Stimulated activated CD8-positive, alpha-beta memory T cell treated with anti-CD3 and anti-CD28 coated beads, Interleukin-4, amount 100 ng/mL, for 1 hour (primary cell): ENCODE data around the gene ZNF669.
"Not testable (repeated sequence)": the region's sequence is repeated elsewhere in the genome, so short reads cannot be mapped to it uniquely, and the experiment has no call there.

ENCODE experiments used
- DNase-seq, 2 donors: peaks; one replicate each; pipeline ENCODE4 v3.0.0-alpha.2; 2020; ENCODE audit warnings: low read depth in 2 of 2, low spot score in 1 of 2

ZNF669 gene

GRCh38 chr1:247103859-247104591 lies at the start of gene ZNF669:
Gene ZNF669 (minus strand): TSS chr1:247104356. CDS start chr1:247104199, 157 bp downstream.
- peak; percentile 69 to 79 for DNase-seq

GRCh38 chr1:247147781-247148180 lies 43.6 kb upstream of the ZNF669 start:
- no peak for DNase-seq

GRCh38 chr1:247147120-247147519 lies 43.0 kb upstream of the ZNF669 start:
- not testable (repeated sequence) for DNase-seq

DNA sequence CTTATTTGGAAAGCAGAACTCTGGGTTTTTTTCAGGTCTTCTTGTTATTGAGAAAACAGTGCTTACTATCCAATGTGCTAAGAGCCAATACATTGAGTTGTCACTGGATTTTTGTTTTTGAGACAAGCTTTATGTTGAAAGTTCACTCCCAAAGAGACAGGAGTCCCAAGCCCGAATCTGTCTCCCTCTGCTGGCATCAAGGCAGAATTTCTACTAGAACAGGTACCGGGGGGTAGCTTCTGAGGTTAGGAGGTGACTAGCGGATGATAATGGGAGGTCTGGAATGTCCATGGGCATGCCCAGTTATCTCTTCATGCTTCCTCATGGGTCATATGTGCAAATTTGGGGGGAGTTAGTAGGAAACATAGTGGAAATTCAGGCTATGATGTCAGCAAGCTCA lies 42.5 kb upstream of the ZNF669 start:
- DNase-seq = no peak

DNA sequence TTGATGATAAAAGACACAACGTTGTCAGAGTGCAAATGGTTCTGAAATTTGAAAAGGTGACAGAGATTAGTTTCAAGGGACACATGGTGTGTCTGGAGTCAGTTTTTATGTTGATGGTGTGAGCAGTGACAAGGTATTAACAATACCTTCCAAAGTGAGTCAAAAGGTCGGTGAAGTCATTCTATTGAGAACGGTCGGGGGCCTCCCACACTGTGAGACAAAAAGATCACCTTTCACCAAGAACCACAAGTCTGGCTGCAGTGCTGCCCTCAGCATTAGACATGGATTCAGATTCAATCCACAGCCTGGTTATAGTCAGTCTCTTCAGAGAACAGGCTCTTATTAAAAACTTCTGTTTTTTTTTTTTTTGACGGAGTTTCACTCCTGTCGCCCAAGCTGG lies 41.1 kb upstream of the ZNF669 start:
- DNase-seq = no peak

DNA sequence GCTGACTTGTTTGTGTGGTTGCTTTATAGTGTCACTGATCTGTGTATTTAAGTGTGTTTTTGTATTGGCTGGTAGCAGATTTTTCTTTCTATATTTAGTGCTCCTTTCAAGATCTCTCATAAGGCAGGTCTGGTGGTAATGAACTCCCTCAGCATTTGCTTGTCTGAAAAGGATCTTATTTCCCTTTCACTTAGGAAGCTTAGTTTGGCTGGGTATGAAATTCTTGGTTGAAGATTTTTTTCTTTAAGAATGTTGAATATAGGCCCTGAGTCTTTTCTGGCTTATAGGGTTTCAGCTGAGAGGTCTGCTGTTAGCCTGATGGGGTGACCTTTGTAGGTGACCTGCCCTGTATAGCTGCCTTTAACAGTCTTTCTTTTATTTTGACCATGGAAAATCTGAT lies 35.4 kb upstream of the ZNF669 start:
- not testable (repeated sequence) for DNase-seq

DNA sequence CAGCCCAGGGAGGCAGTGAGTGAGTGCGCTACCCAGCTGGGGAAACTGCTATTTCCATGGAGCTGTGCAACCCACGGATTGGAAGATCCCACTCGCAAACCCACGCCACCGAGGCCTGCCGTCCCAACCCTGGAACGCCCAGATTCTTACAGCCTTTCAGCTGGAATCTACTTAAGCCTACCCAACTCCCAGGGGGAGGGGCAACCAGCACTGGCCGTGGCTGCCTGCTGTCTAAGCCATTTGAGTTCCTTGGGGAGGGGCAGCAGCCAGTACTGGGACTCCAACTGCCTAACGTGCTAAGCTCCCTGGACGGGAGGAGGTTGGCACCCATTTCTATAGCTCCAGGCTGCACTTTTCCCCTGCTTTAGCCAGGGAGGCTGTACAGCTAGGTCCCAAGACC lies 27.1 kb upstream of the ZNF669 start:
- DNase-seq = no peak

DNA sequence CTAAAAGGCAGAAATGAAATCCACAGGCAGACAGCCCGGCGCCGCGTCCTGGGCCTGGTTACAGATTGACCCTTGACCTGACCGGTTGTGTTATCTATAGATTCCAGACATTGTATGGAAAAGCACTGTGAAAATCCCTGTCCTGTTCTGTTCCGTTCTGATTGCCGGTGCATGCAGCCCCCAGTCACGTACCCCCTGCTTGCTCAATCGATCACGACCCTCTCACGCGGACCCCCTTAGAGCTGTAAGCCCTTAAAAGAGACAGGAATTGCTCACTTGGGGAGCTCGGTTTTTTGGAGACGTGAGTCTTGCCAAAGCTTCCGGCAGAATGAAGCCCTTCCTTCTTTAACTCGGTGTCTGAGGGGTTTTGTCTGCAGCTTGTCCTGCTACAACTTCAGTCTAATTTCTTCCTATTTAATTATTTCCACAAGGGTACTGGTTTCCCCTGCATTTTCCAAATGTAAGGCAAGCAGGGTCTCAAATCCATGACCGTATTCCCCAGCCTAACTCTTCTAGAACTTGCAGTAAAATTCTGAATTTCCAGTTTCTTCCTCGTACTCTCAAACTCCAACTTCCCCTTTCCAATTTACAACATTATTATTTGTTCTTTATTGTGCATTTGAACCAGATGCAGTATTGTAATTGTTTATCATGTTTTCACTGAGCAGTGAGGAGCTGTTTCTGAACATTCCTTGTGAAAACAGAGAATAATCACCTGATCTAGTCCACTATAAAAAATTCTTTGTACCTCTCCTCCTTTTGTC lies 23.5 kb upstream of the ZNF669 start:
- not testable (repeated sequence) for DNase-seq

DNA sequence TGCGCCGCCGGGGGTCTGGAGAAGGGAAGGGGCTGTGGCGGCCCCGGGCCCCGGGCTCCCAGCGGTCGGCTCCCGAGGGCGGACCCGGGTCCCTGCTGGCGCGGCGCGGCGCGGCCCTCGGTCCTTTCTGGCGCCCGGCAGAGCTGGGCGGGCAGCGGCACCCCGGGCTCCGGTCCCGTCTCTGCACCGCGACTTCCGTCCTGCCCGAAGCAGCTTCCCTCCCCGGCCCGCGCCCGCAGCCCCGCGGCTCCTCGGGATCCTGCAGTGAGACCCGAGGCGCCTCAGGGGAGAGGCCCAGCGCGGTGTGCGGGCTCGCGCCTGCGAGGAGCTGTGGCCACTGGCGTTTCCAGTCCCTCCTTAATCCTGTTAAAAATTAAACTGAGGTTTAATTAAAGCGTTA lies 22.4 kb upstream of the ZNF669 start:
- not testable (repeated sequence) for DNase-seq

- not testable (repeated sequence) for DNase-seq
Observed at GRCh38 chr1:247126166-247126565, 22.0 kb upstream of the ZNF669 start.

GRCh38 chr1:247121382-247121781 lies 17.2 kb upstream of the ZNF669 start:
- DNase-seq = no peak

DNA sequence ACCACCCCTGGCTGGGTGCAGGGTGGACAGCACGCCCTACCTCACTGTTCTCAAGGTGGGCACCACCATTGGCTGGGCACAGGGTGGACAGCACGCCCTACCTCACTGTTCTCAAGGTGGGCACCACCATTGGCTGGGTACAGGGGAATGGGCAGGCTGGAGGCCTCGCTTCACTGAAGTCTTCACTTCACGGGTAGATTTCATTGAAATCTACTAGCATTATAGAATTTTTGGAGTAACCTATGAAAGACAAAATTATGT lies 16.2 kb upstream of the ZNF669 start:
- DNase-seq = not testable (repeated sequence)

GRCh38 chr1:247119600-247120407 lies 15.6 kb upstream of the ZNF669 start:
- DNase-seq = no peak

- DNase-seq = no peak
Observed at GRCh38 chr1:247118946-247119446, 14.8 kb upstream of the ZNF669 start.

- DNase-seq = no peak
Observed at GRCh38 chr1:247115545-247115944, 11.4 kb upstream of the ZNF669 start.

GRCh38 chr1:247115141-247115510 lies 11.0 kb upstream of the ZNF669 start:
- DNase-seq = no peak

DNA sequence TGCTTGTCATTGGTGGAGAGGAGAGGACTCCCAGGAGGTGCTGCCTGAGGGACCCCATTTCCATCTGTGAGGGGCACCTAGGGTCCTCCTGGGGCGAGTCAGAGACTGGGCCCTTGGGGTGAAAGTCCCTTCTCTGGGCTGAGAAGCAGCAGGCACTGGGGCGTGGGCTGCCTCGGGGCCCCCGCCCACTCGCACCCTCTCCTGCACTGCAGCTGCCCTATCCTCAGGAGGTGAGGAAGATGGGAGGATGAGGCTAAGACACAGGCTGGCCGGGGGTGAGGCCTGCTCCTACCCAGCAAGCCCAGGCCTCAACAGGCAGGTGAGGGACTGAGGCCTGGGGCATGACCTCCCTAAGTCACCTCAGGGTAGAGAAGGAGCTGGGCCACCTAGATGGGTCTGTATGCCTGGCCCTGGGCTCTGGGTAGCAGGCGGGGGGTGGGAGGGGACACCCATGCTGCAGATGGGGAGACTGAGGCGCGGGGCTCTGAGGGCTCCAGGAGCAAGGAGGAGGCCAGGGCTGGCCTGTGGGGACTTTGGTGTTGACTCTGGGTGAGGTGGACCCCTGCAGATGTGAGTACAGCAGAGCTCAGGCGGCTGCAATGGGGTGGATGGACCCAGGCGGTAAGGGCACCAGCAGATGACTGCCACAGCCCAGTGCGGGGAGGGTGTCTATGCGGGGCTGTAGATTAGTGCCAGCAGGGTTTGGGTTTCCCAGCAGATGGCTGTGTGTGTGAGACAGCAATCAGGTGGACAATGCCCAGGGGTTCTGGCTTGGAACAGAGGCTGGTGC lies 10.4 kb upstream of the ZNF669 start:
- no peak for DNase-seq

DNA sequence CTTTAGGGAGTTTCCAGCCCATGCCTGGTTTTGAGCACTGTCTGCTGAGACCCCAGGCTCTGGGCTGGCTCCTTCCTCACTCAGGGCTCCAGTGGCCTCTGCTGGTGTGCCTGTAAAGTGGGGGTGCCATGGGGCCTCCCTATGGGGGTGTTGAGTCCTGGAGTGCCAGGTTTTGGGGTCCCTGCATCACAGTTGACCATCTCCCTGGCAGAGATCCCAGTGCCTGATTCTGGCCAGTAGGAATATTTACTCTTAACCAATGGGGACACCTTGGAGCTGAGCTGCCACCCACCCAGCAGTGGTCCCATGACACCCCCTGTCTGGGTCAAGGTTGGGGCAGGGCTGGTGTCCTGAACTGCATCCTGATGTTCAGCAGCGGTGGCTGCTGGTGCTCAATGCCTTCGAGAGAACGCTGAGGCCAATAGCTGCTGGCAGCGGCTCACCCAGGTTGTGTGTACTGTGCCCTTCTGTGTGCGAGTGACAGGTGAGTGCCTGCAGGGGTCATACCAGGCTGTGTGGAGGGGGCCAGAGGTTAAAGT lies 9.6 kb upstream of the ZNF669 start:
- DNase-seq = no peak

DNA sequence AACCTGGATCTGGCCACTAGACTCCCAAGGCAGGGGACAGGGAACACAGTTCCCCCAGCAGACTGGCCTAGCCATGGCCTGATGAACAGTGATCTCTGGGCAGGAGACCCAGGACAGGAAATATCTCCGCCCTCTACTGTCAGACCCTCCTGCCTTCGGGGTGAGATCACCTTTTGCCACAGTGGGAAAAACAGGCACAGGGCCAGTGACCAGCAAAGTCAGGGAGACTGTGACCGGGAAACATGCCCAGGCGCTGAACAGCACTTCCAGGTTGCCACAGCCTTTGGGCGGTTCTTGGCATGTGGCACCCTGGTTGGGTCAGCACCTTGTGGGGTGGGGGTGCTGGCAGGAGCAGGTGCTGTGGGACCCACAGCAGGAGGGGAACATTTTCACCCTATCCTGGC lies 8.9 kb upstream of the ZNF669 start:
- no peak for DNase-seq

DNA sequence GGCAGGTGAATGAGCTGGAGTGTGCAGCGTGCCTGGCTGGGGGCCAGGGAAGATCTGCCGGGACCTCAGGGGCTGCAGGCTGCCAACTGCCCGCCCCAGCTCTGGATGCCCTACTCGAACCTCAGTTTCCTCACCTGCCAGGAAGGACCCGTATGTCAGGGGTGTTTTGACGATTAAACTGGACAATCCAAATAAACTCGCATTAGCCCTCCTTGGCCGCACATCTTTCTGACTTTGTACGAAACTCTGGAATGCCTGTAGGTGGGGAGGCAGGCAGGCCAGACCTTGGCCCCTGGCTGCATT lies 8.3 kb upstream of the ZNF669 start:
- no peak for DNase-seq
